HG03521 (cell line): ENCODE measurements around the gene OSTM1.

Experiments
- ATAC-seq: cut with Tn5 transposase; IDR thresholded peaks from one replicate; pipeline ENCODE4 v1.9.1; 2021; ENCODE audit warnings: mild to moderate bottlenecking, moderate library complexity; ENCODE audit not compliant: unreplicated experiment

OSTM1 gene

GRCh38 chr6:108105571-108105970 lies 31.0 kb upstream of the OSTM1 start:
- ATAC-seq = no peak

GRCh38 chr6:108102965-108103364 lies 28.4 kb upstream of the OSTM1 start:
- ATAC-seq = no peak

GRCh38 chr6:108100003-108100402 lies 25.5 kb upstream of the OSTM1 start:
- no peak for ATAC-seq

GRCh38 chr6:108097882-108098281 lies 23.3 kb upstream of the OSTM1 start:
- ATAC-seq = no peak

GRCh38 chr6:108093781-108094300 lies 19.3 kb upstream of the OSTM1 start:
- no peak for ATAC-seq

- ATAC-seq = no peak
Measured at GRCh38 chr6:108091288-108091687, 16.7 kb upstream of the OSTM1 start.

- ATAC-seq = no peak
Measured at GRCh38 chr6:108083349-108083748, 8.8 kb upstream of the OSTM1 start.

GRCh38 chr6:108082539-108082938 lies 8.0 kb upstream of the OSTM1 start:
- no peak for ATAC-seq

GRCh38 chr6:108080010-108080780 lies 5.7 kb upstream of the OSTM1 start:
- ATAC-seq = no peak

GRCh38 chr6:108078191-108078590 lies 3.6 kb upstream of the OSTM1 start:
- no peak for ATAC-seq

GRCh38 chr6:108074057-108074358 lies 533 bp downstream of the OSTM1 start:
- no peak for ATAC-seq

- ATAC-seq = no peak
Measured at GRCh38 chr6:108071736-108072276, 2.7 kb downstream of the OSTM1 start.

GRCh38 chr6:108068618-108069017 lies 5.9 kb downstream of the OSTM1 start:
- ATAC-seq = no peak

- no peak for ATAC-seq
Measured at GRCh38 chr6:108068182-108068581, 6.4 kb downstream of the OSTM1 start.

GRCh38 chr6:108052706-108053105 lies 21.8 kb downstream of the OSTM1 start:
- ATAC-seq = no peak

GRCh38 chr6:108051481-108051880 lies 23.1 kb downstream of the OSTM1 start:
- no peak for ATAC-seq

- ATAC-seq = no peak
Measured at GRCh38 chr6:108039681-108040080, 34.9 kb downstream of the OSTM1 start.

GRCh38 chr6:108036884-108037283 lies 37.7 kb downstream of the OSTM1 start:
- ATAC-seq = no peak

- ATAC-seq = no peak
Measured at GRCh38 chr6:108031968-108032367, 42.6 kb downstream of the OSTM1 start.

- ATAC-seq = no peak
Measured at GRCh38 chr6:108030211-108030610, 44.3 kb downstream of the OSTM1 start.

- ATAC-seq = no peak
Measured at GRCh38 chr6:108029226-108029921, 45.2 kb downstream of the OSTM1 start.

- no peak for ATAC-seq
Measured at GRCh38 chr6:108027594-108027993, 46.9 kb downstream of the OSTM1 start.
